Neural crest cell (in vitro differentiated cells): ENCODE measurements around the gene GPANK1. TPM values are rescaled to one million over a fixed set of nuclear protein-coding genes. Genes with fewer than 3 reads are reported as not detected.
A peak's percentile ranks its signal among the peaks of the same experiment; 100 is the strongest.

Source experiments
- DNase-seq: peaks from one replicate; pipeline ENCODE4 v3.0.0; 2021; ENCODE audit warnings: low read depth, mixed read lengths, low spot score
- H3K27ac Mint-ChIP-seq: one replicate; pipeline ENCODE4 v1.8.0; 2021; ENCODE audit warnings: mild to moderate bottlenecking, mixed read lengths; ENCODE audit not compliant: unreplicated experiment
- H3K27me3 Mint-ChIP-seq: 2 replicates; pipeline ENCODE4 v1.8.0; 2021; ENCODE audit warnings: low read depth, mild to moderate bottlenecking, mixed read lengths
- H3K36me3 Mint-ChIP-seq: 2 replicates; pipeline ENCODE4 v1.8.0; 2021; ENCODE audit warnings: low read depth, mild to moderate bottlenecking, mixed read lengths
- H3K4me1 Mint-ChIP-seq: 2 replicates; pipeline ENCODE4 v1.8.0; 2021; ENCODE audit warnings: mixed read lengths
- H3K4me3 Mint-ChIP-seq: one replicate; pipeline ENCODE4 v1.8.0; 2021; ENCODE audit warnings: mild to moderate bottlenecking, mixed read lengths
- H3K9me3 Mint-ChIP-seq: 2 replicates; pipeline ENCODE4 v1.8.0; 2021; ENCODE audit warnings: mixed read lengths
- total RNA-seq: library from RNA; stranded (reverse); gene quantifications from 2 replicates; pipeline ENCODE4 v1.2.1, GENCODE V29; 2021
- TF ChIP-seq, protein P1 (sequence below): fragments of 200-600 bp; sonication (generic); conservative IDR thresholded peaks from 2 replicates; pipeline ENCODE4 v1.5.0; 2021; ENCODE audit warnings: antibody characterized with exemption, mild to moderate bottlenecking

GPANK1 gene
- total RNA-seq, 1 donor from 2014 or later = 16.8 TPM

DNA sequence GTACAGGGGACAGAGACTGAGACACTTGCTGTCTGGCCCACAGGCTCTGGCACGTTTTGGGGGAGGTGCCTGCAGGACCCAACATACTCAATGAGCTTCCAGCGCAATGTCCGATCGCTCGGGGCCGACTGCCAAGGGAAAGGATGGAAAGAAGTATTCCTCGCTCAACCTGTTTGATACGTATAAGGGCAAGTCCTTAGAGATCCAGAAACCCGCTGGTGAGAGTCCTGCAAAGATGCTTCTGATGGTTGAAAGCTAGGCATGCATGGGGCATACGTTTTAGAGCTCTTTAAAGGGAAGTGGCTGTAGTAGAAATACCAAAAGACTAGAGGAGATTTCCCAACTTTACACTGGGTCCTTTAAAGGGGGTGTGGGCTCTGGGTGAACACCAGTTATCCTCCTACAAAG, 42.1 kb downstream of the GPANK1 start:
- H3K4me1 Mint-ChIP-seq = peaks cover 31% of the 10 kb centered on the region
- no peaks in the 10 kb centered on the region for H3K27me3 Mint-ChIP-seq
- H3K9me3 Mint-ChIP-seq = no peaks in the 10 kb centered on the region
- no peak overlapping the region for H3K27ac Mint-ChIP-seq
- peaks cover 35% of the 10 kb centered on the region for H3K36me3 Mint-ChIP-seq
- TF ChIP-seq, protein P1, sequence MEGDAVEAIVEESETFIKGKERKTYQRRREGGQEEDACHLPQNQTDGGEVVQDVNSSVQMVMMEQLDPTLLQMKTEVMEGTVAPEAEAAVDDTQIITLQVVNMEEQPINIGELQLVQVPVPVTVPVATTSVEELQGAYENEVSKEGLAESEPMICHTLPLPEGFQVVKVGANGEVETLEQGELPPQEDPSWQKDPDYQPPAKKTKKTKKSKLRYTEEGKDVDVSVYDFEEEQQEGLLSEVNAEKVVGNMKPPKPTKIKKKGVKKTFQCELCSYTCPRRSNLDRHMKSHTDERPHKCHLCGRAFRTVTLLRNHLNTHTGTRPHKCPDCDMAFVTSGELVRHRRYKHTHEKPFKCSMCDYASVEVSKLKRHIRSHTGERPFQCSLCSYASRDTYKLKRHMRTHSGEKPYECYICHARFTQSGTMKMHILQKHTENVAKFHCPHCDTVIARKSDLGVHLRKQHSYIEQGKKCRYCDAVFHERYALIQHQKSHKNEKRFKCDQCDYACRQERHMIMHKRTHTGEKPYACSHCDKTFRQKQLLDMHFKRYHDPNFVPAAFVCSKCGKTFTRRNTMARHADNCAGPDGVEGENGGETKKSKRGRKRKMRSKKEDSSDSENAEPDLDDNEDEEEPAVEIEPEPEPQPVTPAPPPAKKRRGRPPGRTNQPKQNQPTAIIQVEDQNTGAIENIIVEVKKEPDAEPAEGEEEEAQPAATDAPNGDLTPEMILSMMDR = no peak
- peak overlapping the region; percentile 96 for H3K4me3 Mint-ChIP-seq
- DNase-seq = no peak

DNA sequence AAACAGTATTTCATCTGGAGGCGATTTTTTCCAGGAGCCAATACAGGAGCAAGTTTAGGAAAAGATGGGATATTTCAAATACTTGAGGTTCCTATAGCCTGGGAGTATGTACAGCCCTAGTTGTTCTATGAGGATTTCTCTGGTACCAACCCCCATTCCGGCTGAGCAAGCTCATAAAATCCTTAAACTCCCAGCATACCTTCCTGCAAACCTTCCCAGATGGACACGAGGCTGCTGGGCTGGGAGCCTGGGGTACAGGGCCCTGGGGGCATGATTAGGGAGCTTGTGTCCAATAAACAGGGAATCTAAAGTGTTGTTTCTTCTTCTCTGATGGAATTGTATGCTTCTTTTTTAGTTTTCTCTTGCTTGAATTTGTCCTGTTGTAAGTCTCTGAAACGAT, 42.8 kb downstream of the GPANK1 start:
- Mint-ChIP-seq H3K27ac (peak overlapping the region; percentile 97), H3K9me3 (no peaks in the 10 kb centered on the region), H3K4me1 (peaks cover 32% of the 10 kb centered on the region), H3K4me3 (peak overlapping the region; percentile 96), H3K27me3 (no peaks in the 10 kb centered on the region), H3K36me3 (peaks cover 29% of the 10 kb centered on the region)
- DNase-seq = no peak
- TF ChIP-seq, protein P1 = no peak

DNA sequence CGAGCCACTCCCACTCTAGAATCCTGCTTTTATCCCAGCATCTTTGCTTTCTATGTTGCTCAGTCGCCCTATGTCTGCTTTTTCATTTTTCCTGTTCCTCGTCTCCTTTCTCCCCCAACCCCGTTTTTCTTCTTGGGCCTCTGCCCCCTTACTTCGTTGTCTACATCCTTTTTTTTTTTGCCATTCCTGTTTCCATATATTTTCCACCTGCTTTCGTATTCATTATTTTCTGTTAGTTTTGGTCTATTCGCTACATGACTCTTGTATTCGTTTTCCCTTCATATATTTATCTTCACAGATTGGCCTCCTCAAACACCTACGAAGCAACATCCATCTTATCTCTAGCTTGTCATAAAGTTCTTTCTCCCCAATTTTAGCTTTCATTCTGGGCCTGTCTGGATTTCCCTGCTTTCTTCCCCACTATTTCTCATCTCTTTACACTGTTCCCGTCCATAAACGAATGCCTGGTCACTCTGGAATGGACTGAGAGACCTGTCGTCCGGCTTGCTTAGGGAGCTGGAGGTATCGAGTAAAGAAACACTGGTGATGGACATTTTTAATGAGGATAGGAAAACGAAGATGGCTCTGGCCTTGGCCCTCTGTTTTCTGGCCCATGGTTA, 43.4 kb downstream of the GPANK1 start:
- TF ChIP-seq, protein P1 = no peak
- Mint-ChIP-seq H3K27me3 (no peaks in the 10 kb centered on the region), H3K36me3 (peaks cover 27% of the 10 kb centered on the region), H3K27ac (peak overlapping the region; percentile 97), H3K4me1 (peaks cover 35% of the 10 kb centered on the region), H3K4me3 (peak overlapping the region; percentile 96), H3K9me3 (no peaks in the 10 kb centered on the region)
- no peak for DNase-seq

DNA sequence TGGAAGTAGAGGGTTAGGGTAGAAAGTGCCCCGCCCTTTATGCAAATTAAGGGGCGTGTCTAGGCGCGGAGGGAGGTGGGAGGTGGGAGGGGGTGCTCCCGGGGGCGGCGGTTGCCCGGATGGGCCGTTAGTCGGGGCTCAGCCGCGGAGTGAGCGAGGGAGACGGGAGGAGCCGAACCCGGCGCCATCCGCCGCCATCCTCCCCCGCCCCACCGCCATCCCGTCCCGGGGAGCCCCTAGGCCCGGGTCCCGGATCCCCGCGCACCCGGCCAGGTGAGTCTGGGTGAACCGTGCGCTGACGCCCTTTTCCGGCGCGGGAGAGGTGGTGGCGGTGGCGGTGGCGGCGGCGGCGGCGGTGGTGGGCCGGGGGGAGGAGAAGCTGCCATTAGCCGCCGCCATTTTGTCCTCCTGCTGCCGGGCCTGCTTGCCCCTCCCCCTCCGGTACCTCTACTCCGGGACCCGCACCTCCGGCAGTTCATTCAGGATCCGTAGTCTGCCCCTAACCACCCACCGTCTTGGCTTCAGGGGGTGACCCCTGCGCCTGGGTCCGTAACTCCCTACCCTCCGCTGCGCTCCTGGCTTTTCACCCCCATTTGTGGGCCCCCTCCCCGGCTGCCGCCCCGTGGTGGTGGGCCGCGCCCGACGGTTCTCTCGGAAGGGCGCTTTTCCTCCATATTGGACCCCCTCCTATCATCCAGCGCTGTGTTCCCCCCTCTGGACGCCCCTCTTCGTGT, 44.0 kb downstream of the GPANK1 start, which contains the start of gene PRRC2A:
PRRC2A (plus strand) TSS at position 130 of the 734 bp plus-strand sequence. CDS start 2,075 bp downstream, outside the sequence.
- Mint-ChIP-seq H3K27me3 (no peaks in the 10 kb centered on the region), H3K9me3 (no peaks in the 10 kb centered on the region), H3K36me3 (peaks cover 23% of the 10 kb centered on the region), H3K4me3 (peak within 1 kb of the TSS; percentile 96), H3K4me1 (peaks cover 35% of the 10 kb centered on the region), H3K27ac (peak within 1 kb of the TSS; percentile 97)
- peak; percentile 74 for DNase-seq
- TF ChIP-seq, protein P1 = no peak

DNA sequence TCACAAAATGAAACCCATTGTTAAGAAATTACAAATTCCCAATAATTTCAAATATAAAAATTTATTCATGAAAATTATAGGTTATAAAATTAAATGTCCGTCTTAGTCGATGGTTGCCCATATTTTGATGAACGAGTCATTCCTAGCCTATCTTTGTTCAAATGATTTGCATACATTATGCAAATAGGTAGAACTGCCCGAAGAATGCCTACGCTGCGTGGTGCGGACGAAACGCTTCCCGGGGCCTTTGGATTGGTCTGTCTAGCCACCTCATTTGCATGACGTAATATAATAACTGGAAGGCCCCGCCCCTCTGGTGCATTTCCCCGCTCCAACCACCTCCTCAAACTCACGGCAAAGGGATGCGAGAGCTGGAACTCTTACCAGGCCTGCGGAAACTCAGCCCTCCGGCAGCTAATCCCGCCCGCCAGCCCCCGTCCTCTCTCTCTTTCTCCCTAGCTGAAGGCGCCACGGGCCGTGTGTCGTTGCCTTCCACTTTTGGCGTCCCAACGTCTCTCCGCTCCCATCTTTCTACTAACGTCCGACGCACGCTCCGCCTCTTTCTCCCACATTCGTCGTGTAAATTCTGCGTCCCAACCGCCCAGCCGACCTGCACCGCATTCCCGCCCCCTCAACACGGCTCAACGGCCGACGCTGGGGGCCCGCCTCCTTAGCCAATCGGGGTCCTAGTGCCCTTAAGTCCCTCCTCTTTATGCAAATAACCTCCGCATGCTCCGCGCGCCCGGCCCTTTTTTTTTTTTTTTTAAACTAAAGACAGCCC, 44.8 kb downstream of the GPANK1 start:
- peak; percentile 91 for DNase-seq
- Mint-ChIP-seq H3K27ac (peak overlapping the region; percentile 96), H3K4me1 (peaks cover 35% of the 10 kb centered on the region), H3K4me3 (peak overlapping the region; percentile 89), H3K9me3 (no peaks in the 10 kb centered on the region), H3K27me3 (no peaks in the 10 kb centered on the region), H3K36me3 (peaks cover 19% of the 10 kb centered on the region)
- TF ChIP-seq, protein P1 = no peak
